K562 (cell line): ENCODE data around the gene CEP250. TPM values are rescaled to one million over a fixed set of nuclear protein-coding genes. Genes with fewer than 3 reads are reported as not detected.

Source experiments
- ATAC-seq: fragments of 200-7000 bp; cut with Tn5 transposase; 3 replicates; pipeline ENCODE4 v1.9.1; 2020; ENCODE audit warnings: moderate library complexity
- BruUV-seq: library from RNA; stranded (reverse); fragments of 400-500 nt; replicated peaks from 2 replicates; lab custom pipeline; 2021; lab: Mats Ljungman, UMichigan
- CTCF ChIA-PET: fragments of 300-600 bp; formaldehyde crosslinking; extraction: SDS; loops from one replicate; lab custom pipeline; 2021; ENCODE audit warnings: low intra/inter-chr PET ratio; lab: Yijun Ruan, JAX
- POLR2A ChIA-PET: fragments of 300-600, 350-650 bp; sonication (Branson Sonifier 250); formaldehyde crosslinking; extraction: SDS; loops from one replicate; lab custom pipeline; 2021; ENCODE audit warnings: antibody characterized with exemption, inconsistent platforms; lab: Yijun Ruan, JAX
- DNase-seq, 4 experiments: peaks; one replicate each; pipeline versions ENCODE4 v3.0.0 to v3.0.0-alpha.2; 2011 to 2018; ENCODE audit warnings: low spot score in 3 of 4, mixed read lengths in 3 of 4; ENCODE audit errors: extremely low read depth in 1 of 4
- FAIRE-seq: peaks from 2 replicates; lab custom pipeline; 2011; peaks lifted over from hg19 to GRCh38; lab: Jason Lieb, UNC
- H2AFZ ChIP-seq: 2 replicates; pipeline ENCODE4 v1.6.0; 2011; ENCODE audit warnings: low read depth, low read length, control low read depth, inconsistent platforms
- H3K27ac ChIP-seq: fragments of 200-600 bp; 3 replicates; pipeline ENCODE4 v1.8.0; 2011; ENCODE audit warnings: low read depth, mild to moderate bottlenecking, control low read depth, inconsistent platforms, low read length, moderate library complexity, mixed read lengths; ENCODE audit errors: extremely low read depth
- H3K27me3 ChIP-seq, 2 experiments: fragments of 300-600 bp in 1 of 2; 2 replicates in 1 of 2; 3 replicates in 1 of 2; pipeline versions ENCODE4 v1.6.0 to v1.8.0; 2011; ENCODE audit warnings: inconsistent platforms in 2 of 2, low read length in 2 of 2, mild to moderate bottlenecking in 1 of 2, mixed read lengths in 1 of 2, moderate library complexity in 1 of 2; ENCODE audit not compliant: control insufficient read depth in 2 of 2, insufficient read depth in 2 of 2
- H3K36me3 ChIP-seq: fragments of 300-600 bp; 3 replicates; pipeline ENCODE4 v1.8.0; 2011; ENCODE audit warnings: mild to moderate bottlenecking, low read length, inconsistent platforms; ENCODE audit not compliant: control insufficient read depth, insufficient read depth
- H3K4me1 ChIP-seq, 2 experiments: fragments of 200-600 bp in 1 of 2; replicated peaks in 1 of 2; 2 replicates in 1 of 2; 3 replicates in 1 of 2; pipeline versions ENCODE4 v1.5.1 to v1.8.0; 2011; ENCODE audit warnings: inconsistent platforms in 2 of 2, low read length in 2 of 2, mild to moderate bottlenecking in 1 of 2, mixed read lengths in 1 of 2, moderate library complexity in 1 of 2; ENCODE audit not compliant: control insufficient read depth in 2 of 2, insufficient read depth in 2 of 2
- H3K4me2 ChIP-seq: 2 replicates; pipeline ENCODE4 v1.6.1; 2011; ENCODE audit warnings: low read length, control low read depth, inconsistent platforms, mixed read lengths; ENCODE audit not compliant: insufficient read depth
- H3K4me3 ChIP-seq: fragments of 200-600 bp; sonication (generic), shearing (Covaris generic); 2 replicates; pipeline ENCODE4 v1.5.1; 2016; ENCODE audit warnings: control low read depth, inconsistent platforms
- H3K79me2 ChIP-seq: fragments of 200-600 bp; 3 replicates; pipeline ENCODE4 v1.8.0; 2011; ENCODE audit warnings: low read length, inconsistent platforms; ENCODE audit not compliant: control insufficient read depth, insufficient read depth
- H3K9ac ChIP-seq, 2 experiments: 2 replicates each; pipeline versions ENCODE4 v1.6.0 to v1.6.1; 2011; ENCODE audit warnings: low read depth in 2 of 2, low read length in 2 of 2, control low read depth in 1 of 2, inconsistent platforms in 1 of 2, mild to moderate bottlenecking in 1 of 2, mixed read lengths in 1 of 2; ENCODE audit not compliant: insufficient read depth in 1 of 2
- H3K9me1 ChIP-seq: one replicate; pipeline ENCODE4 v1.6.0; 2011; ENCODE audit warnings: inconsistent platforms, mild to moderate bottlenecking, low read length, moderate library complexity; ENCODE audit not compliant: control insufficient read depth, insufficient read depth
- H3K9me3 ChIP-seq: replicated peaks from 2 replicates; pipeline ENCODE4 v1.5.1; 2011; ENCODE audit warnings: low read depth, low read length, inconsistent platforms; ENCODE audit not compliant: control insufficient read depth, insufficient read depth
- H4K20me1 ChIP-seq: replicated peaks from 2 replicates; pipeline ENCODE4 v1.6.1; 2011; ENCODE audit warnings: low read length, inconsistent platforms, mixed read lengths; ENCODE audit not compliant: control insufficient read depth, insufficient read depth
- ASH1L ChIP-seq: fragments of 450-650 bp; IDR thresholded peaks from 2 replicates; pipeline ENCODE4 v1.6.1; 2018; ENCODE audit warnings: borderline replicate concordance, mild to moderate bottlenecking, low read depth; ENCODE audit not compliant: partially characterized antibody
- BRCA1 ChIP-seq, 2 experiments: fragments of 450-650 bp in 1 of 2; sonication (generic) in 1 of 2; formaldehyde crosslinking in 1 of 2; IDR thresholded peaks; 2 replicates each; pipeline versions ENCODE4 v1.5.0 to v1.6.1; 2017 to 2020; ENCODE audit warnings: mild to moderate bottlenecking in 1 of 2, missing genetic modification reagents in 1 of 2
- CBFB ChIP-seq: sonication (generic); formaldehyde crosslinking; IDR thresholded peaks from 2 replicates; pipeline ENCODE4 v1.4.0; 2020; ENCODE audit warnings: mild to moderate bottlenecking, missing genetic modification reagents
- CREB3L1 ChIP-seq: fragments of 450-650 bp; IDR thresholded peaks from 2 replicates; pipeline ENCODE4 v1.6.1; 2014; ENCODE audit warnings: low read depth, mild to moderate bottlenecking, moderate library complexity, borderline replicate concordance
- HIVEP1 ChIP-seq: fragments of 250-450 bp; sonication (Bioruptor Pico); IDR thresholded peaks from 2 replicates; pipeline ENCODE4 v1.4.0; 2020; ENCODE audit warnings: mild to moderate bottlenecking
- SAFB ChIP-seq: fragments of 200-400 bp; formaldehyde crosslinking; IDR thresholded peaks from 2 replicates; pipeline ENCODE4 v1.6.1; 2017; ENCODE audit warnings: low read depth, low read length, borderline replicate concordance
- TAF1 ChIP-seq: IDR thresholded peaks from 2 replicates; pipeline ENCODE4 v1.6.1; 2011; ENCODE audit warnings: mild to moderate bottlenecking, low read length, moderate library complexity; ENCODE audit not compliant: insufficient read depth, control insufficient read depth, severe bottlenecking; ENCODE audit errors: extremely low read depth
- WGBS: fragments of 100-300 bp; shearing (Covaris generic); methylation state at CpG from one replicate; pipeline ENCODE4 v1.1.6; 2016; ENCODE audit warnings: low coverage, mixed read lengths; ENCODE audit not compliant: insufficient coverage; ENCODE audit errors: missing lambda C conversion rate; 5-methylcytosine and 5-hydroxymethylcytosine counted together
- in situ Hi-C: fragments of 300-500 bp; cut with MboI; formaldehyde crosslinking; loops from 4 replicates; pipeline ENCODE4 v1.15.0; 2018; ENCODE audit warnings: inconsistent platforms, mixed read lengths
- intact Hi-C: fragments of 100-400 bp; cut with micrococcal nuclease; formaldehyde crosslinking; loops from 2 replicates; pipeline ENCODE4 v1.14.2; 2022
- polyA plus RNA-seq, 8 experiments: library from polyadenylated mRNA; depleted of rRNA in 4 of 8; stranded (reverse) in 5 of 8; unstranded in 3 of 8; fragments of >200 nt; fragmentation: Nextera tagmentation in 2 of 8; fragmentation: Illumina TruSeq in 1 of 8; extraction: Ambion mirVana in 2 of 8; extraction: Trizol in 1 of 8; gene quantifications; 2 replicates each; pipeline versions ENCODE4 v1.2.1 to v1.2.3, GENCODE V29; 2011 to 2014; ENCODE audit warnings: inconsistent platforms in 1 of 8, missing spikeins in 1 of 8
- total RNA-seq, 7 experiments: library from RNA; depleted of rRNA in 6 of 7; stranded (reverse); fragments of >200 nt in 6 of 7; fragmentation: Illumina TruSeq in 2 of 7; extraction: Trizol in 2 of 7; gene quantifications; 2 replicates each; pipeline versions ENCODE4 v1.2.1 to v1.2.3, GENCODE V29; 2011 to 2021; ENCODE audit warnings: low replicate concordance in 1 of 7

Gene CEP250
- total and polyA plus RNA-seq, 9 of the 15 experiments (the other 6 are each of a cell fraction or from before 2014, with no cell fraction given): 2.5 to 41.9 (median 20.5) TPM

- H3K4me3 ChIP-seq: no peak overlapping the region
- H3K4me2 ChIP-seq: no peak overlapping the region
- no peak for FAIRE-seq
- H3K27me3 ChIP-seq: no peaks in the 10 kb centered on the region
- H3K9ac ChIP-seq: peak overlapping the region in 1 of 2 experiments; percentile 8; a peak in 1 of 4 replicates
- H3K36me3 ChIP-seq: no peaks in the 10 kb centered on the region
- BruUV-seq: no TSS peak
- H3K27ac ChIP-seq: no peak overlapping the region
- 43% methylated on average over 6 of the region's 6 CpGs for WGBS
- in situ Hi-C loops: loop anchor here (25.0 kb wide), 2 partner anchors 120 to 295 kb away; partner anchors contain the start of gene EDEM2
- H4K20me1 ChIP-seq: no peaks in the 10 kb centered on the region
- TF ChIP-seq CBFB (CRISPR knock-in tag) (no peak), BRCA1 (IDR thresholded peaks at IDR 0.05) (no peak), BRCA1 (CRISPR knock-in tag; IDR thresholded peaks at IDR 0.05) (no peak), ASH1L (no peak), SAFB (no peak), CREB3L1 (no peak), TAF1 (no peak), HIVEP1 (CRISPR knock-in tag) (no peak)
- ChIA-PET POLR2A (interaction anchor here (0.6 to 1.9 kb wide), 9 partner anchors 10 to 697 kb away, joined by 3 to 8 read pairs (median 3); no protein-coding TSS in a partner anchor), CTCF (no interaction called here)
- H3K9me1 ChIP-seq: no peaks in the 10 kb centered on the region
- H3K4me1 ChIP-seq: peaks cover 2 to 16% of the 10 kb centered on the region in 2 experiments; a peak in 4 of 5 replicates
- intact Hi-C loops: no loop called here
- DNase-seq: no peak
- H3K9me3 ChIP-seq: no peaks in the 10 kb centered on the region
- H3K79me2 ChIP-seq: no peaks in the 10 kb centered on the region
- no peak overlapping the region for H2AFZ ChIP-seq
- peak; percentile 38; the same call in 2 of the 3 replicates for ATAC-seq
Observed at GRCh38 chr20:35431621-35432429, 23.6 kb upstream of the CEP250 start.
